ENCODE data around the gene POLR1A. TPM values are rescaled to one million over a fixed set of nuclear protein-coding genes. Genes with fewer than 3 reads are reported as not detected.
"Not testable (repeated sequence)": the region's sequence is repeated elsewhere in the genome, so short reads cannot be mapped to it uniquely, and the experiment has no call there.

POLR1A gene
- total RNA-seq, 1 experiment from 2014 or later = 58.3 TPM

DNA sequence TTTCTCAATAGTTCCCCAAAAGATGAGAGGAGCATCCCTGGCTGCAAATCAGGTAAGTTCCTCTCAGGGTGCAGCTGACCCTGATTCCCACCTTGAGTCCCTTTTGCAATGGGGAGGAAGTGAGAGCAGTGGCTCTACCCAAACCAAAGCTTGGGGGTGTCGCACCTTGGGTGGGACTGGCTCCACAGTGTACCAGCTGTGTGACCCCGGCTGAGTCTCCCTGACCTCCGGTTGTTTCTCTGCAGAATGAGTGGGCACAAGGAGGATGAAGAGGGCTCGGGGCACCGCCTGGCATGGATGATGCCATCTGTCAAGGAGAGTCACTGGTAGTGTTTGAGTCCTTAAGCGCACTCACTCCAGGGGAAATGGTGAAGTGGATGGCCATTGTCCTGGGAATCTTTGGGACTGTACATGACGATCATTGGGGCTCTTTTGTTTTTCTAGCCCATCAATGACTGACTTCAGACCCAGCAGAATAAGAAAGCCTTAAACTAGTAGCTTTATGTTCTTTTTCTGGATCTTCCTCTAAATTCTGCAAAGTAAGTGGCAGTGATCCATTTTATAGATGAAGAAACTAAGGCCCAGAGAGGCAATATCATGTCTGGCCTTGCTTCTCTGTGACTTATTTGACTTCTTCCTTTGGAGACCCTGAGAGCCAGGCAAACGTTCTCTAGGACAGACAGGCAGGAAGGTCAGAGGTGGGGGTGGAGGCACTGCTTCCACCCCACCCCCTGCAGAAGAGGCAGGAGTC lies 110.6 kb downstream of the POLR1A start:
- Mint-ChIP-seq H3K4me1 (ENCODE audit: low read depth, unreplicated experiment) (peaks cover 12% of the 10 kb centered on the region), H3K27me3 (ENCODE audit: unreplicated experiment) (peaks cover under 1% of the 10 kb centered on the region), H3K36me3 (ENCODE audit: insufficient read depth, unreplicated experiment) (no peaks in the 10 kb centered on the region), H3K4me3 (ENCODE audit: low read depth, unreplicated experiment) (no peak overlapping the region), H3K9me3 (ENCODE audit: low read depth, unreplicated experiment) (no peaks in the 10 kb centered on the region), H3K27ac (ENCODE audit: unreplicated experiment) (no peak overlapping the region)
- no peak for DNase-seq
- no TSS peak for BruUV-seq (replicated peaks)
- TF ChIP-seq, protein P1, sequence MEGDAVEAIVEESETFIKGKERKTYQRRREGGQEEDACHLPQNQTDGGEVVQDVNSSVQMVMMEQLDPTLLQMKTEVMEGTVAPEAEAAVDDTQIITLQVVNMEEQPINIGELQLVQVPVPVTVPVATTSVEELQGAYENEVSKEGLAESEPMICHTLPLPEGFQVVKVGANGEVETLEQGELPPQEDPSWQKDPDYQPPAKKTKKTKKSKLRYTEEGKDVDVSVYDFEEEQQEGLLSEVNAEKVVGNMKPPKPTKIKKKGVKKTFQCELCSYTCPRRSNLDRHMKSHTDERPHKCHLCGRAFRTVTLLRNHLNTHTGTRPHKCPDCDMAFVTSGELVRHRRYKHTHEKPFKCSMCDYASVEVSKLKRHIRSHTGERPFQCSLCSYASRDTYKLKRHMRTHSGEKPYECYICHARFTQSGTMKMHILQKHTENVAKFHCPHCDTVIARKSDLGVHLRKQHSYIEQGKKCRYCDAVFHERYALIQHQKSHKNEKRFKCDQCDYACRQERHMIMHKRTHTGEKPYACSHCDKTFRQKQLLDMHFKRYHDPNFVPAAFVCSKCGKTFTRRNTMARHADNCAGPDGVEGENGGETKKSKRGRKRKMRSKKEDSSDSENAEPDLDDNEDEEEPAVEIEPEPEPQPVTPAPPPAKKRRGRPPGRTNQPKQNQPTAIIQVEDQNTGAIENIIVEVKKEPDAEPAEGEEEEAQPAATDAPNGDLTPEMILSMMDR (IDR thresholded peaks at IDR 0.05; ENCODE audit: unreplicated experiment) = no peak
- CTCF ChIA-PET = no interaction called here
- intact Hi-C loops (cut with micrococcal nuclease; ENCODE audit: unreplicated experiment) = loop anchor here (5.0 kb wide), 1 partner anchor 103 kb away; no protein-coding TSS in a partner anchor

GRCh38 chr2:85994421-85994777 lies 111.3 kb downstream of the POLR1A start:
- BruUV-seq (replicated peaks) = no TSS peak
- no peak overlapping the region for H3K27ac Mint-ChIP-seq (ENCODE audit: unreplicated experiment)
- CTCF ChIA-PET = no interaction called here
- intact Hi-C loops (cut with micrococcal nuclease; ENCODE audit: unreplicated experiment) = no loop called here
- TF ChIP-seq, protein P1 (IDR thresholded peaks at IDR 0.05; ENCODE audit: unreplicated experiment) = no peak
- H3K27me3 Mint-ChIP-seq (ENCODE audit: unreplicated experiment) = no peaks in the 10 kb centered on the region
- H3K36me3 Mint-ChIP-seq (ENCODE audit: insufficient read depth, unreplicated experiment) = no peaks in the 10 kb centered on the region
- H3K9me3 Mint-ChIP-seq (ENCODE audit: low read depth, unreplicated experiment) = no peaks in the 10 kb centered on the region
- H3K4me1 Mint-ChIP-seq (ENCODE audit: low read depth, unreplicated experiment) = peaks cover 15% of the 10 kb centered on the region
- DNase-seq = no peak
- H3K4me3 Mint-ChIP-seq (ENCODE audit: low read depth, unreplicated experiment) = no peak overlapping the region

GRCh38 chr2:85992611-85993010 lies 113.1 kb downstream of the POLR1A start:
- Mint-ChIP-seq H3K27me3 (ENCODE audit: unreplicated experiment) (no peaks in the 10 kb centered on the region), H3K9me3 (ENCODE audit: low read depth, unreplicated experiment) (no peaks in the 10 kb centered on the region), H3K4me3 (ENCODE audit: low read depth, unreplicated experiment) (no peak overlapping the region), H3K27ac (ENCODE audit: unreplicated experiment) (no peak overlapping the region), H3K36me3 (ENCODE audit: insufficient read depth, unreplicated experiment) (no peaks in the 10 kb centered on the region), H3K4me1 (ENCODE audit: low read depth, unreplicated experiment) (peaks cover 15% of the 10 kb centered on the region)
- CTCF ChIA-PET = no interaction called here
- no peak for DNase-seq
- intact Hi-C loops (cut with micrococcal nuclease; ENCODE audit: unreplicated experiment) = no loop called here
- TF ChIP-seq, protein P1 (IDR thresholded peaks at IDR 0.05; ENCODE audit: unreplicated experiment) = no peak
- no TSS peak for BruUV-seq (replicated peaks)

- H3K9me3 Mint-ChIP-seq (ENCODE audit: low read depth, unreplicated experiment); intact Hi-C loops (cut with micrococcal nuclease; ENCODE audit: unreplicated experiment); H3K27ac Mint-ChIP-seq (ENCODE audit: unreplicated experiment); H3K36me3 Mint-ChIP-seq (ENCODE audit: insufficient read depth, unreplicated experiment); CTCF ChIA-PET; H3K27me3 Mint-ChIP-seq (ENCODE audit: unreplicated experiment); H3K4me3 Mint-ChIP-seq (ENCODE audit: low read depth, unreplicated experiment); DNase-seq; BruUV-seq (replicated peaks): not testable (repeated sequence)
- H3K4me1 Mint-ChIP-seq (ENCODE audit: low read depth, unreplicated experiment) = peaks cover 14% of the 10 kb centered on the region
Measured at GRCh38 chr2:85992053-85992452, 113.6 kb downstream of the POLR1A start.

DNA sequence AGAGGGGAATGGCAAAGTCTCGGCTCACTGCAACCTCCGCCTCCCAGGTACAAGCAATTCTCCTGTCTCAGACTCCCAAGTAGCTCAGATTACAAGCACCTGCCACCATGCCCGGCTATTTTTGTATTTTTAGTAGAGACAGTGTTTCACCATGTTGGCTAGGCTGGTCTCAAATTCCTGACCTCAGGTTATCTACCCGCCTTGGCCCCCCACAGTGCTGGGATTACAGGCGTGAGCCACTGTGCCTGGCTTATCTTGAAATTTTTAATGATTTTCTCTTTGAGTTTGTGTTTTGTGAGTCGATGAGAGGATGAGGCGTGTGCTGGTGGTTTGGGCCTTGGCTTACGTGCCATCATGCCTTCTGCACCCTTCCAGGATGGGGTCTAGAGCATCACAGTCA lies 115.6 kb downstream of the POLR1A start:
- Mint-ChIP-seq H3K4me1 (ENCODE audit: low read depth, unreplicated experiment) (peaks cover 8% of the 10 kb centered on the region), H3K4me3 (ENCODE audit: low read depth, unreplicated experiment) (no peak overlapping the region), H3K9me3 (ENCODE audit: low read depth, unreplicated experiment) (no peaks in the 10 kb centered on the region), H3K27me3 (ENCODE audit: unreplicated experiment) (no peaks in the 10 kb centered on the region), H3K36me3 (ENCODE audit: insufficient read depth, unreplicated experiment) (no peaks in the 10 kb centered on the region), H3K27ac (ENCODE audit: unreplicated experiment) (no peak overlapping the region)
- intact Hi-C loops (cut with micrococcal nuclease; ENCODE audit: unreplicated experiment) = no loop called here
- TF ChIP-seq, protein P1 (IDR thresholded peaks at IDR 0.05; ENCODE audit: unreplicated experiment) = no peak
- BruUV-seq (replicated peaks) = no TSS peak
- CTCF ChIA-PET = interaction anchor here (1.4 kb wide), 1 partner anchor 8 kb away, joined by 4 read pairs; no protein-coding TSS in a partner anchor
- DNase-seq = peak; percentile 14
